ENCODE results near the gene EFHD1. TPM values are rescaled to one million over a fixed set of nuclear protein-coding genes. Genes with fewer than 3 reads are reported as not detected.

Gene EFHD1
- total RNA-seq, 1 experiment from 2014 or later = 73.5 TPM

GRCh38 chr2:232637866-232638583 is 4.6 kb downstream of the EFHD1 start:
- no peak overlapping the region for H3K4me3 ChIP-seq (ENCODE audit: low read depth in 2 of 2, low read length in 2 of 2)
- ATAC-seq = no peak
- ChIA-PET POLR2A (interaction anchor here (0.7 kb wide), 2 partner anchors 28 to 85 kb away, joined by 6 read pairs; no protein-coding TSS in a partner anchor), CTCF (no interaction called here)
- BruUV-seq (replicated peaks) = no TSS peak
- intact Hi-C loops (cut with micrococcal nuclease; ENCODE audit: unreplicated experiment) = no loop called here
- in situ Hi-C loops (cut with HindIII; ENCODE audit: low pct_unique_long_range_greater_than_20kb, low sequenced_read_pairs) = no loop called here
- TF ChIP-seq TCF7L2 (IDR thresholded peaks at IDR 0.05; ENCODE audit: low read depth, low read length) = no peak
- no peak for TF ChIP-seq CTCF (IDR thresholded peaks at IDR 0.05)
- no peak for TF ChIP-seq REST (IDR thresholded peaks at IDR 0.05; ENCODE audit: insufficient read depth in 1 of 2, low read depth in 2 of 2, low read length in 1 of 2)
- TF ChIP-seq POLR2AphosphoS5 (IDR thresholded peaks at IDR 0.05; ENCODE audit: low read depth, low read length) = no peak
- TF ChIP-seq SIN3A (IDR thresholded peaks at IDR 0.05; ENCODE audit: borderline replicate concordance, insufficient read depth, low read depth, low read length) = no peak
- no peaks in the 10 kb centered on the region for H3K9me3 ChIP-seq (ENCODE audit: control insufficient read depth, insufficient read depth, low read depth, low read length)
- no peak for DNase-seq (ENCODE audit: low read depth, low spot score)
- H3K27ac ChIP-seq (ENCODE audit: low read length) = peak overlapping the region; percentile 48; the same call in 1 of the 2 replicates
- no peaks in the 10 kb centered on the region for H3K36me3 ChIP-seq (ENCODE audit: control insufficient read depth, insufficient read depth, low read length)
- peaks cover 18% of the 10 kb centered on the region for H3K4me1 ChIP-seq (ENCODE audit: control insufficient read depth, insufficient read depth, low read length)
- H3K27me3 ChIP-seq (ENCODE audit: control insufficient read depth, insufficient read depth, low read length) = no peaks in the 10 kb centered on the region

GRCh38 chr2:232641153-232641848 is 7.9 kb downstream of the EFHD1 start:
- H3K9me3 ChIP-seq (ENCODE audit: control insufficient read depth, insufficient read depth, low read depth, low read length) = no peaks in the 10 kb centered on the region
- ChIA-PET POLR2A (interaction anchor here (0.6 kb wide), 2 partner anchors 10 to 33 kb away, joined by 4 to 6 read pairs; no protein-coding TSS in a partner anchor), CTCF (no interaction called here)
- ATAC-seq (no peak), DNase-seq (ENCODE audit: low read depth, low spot score) (no peak)
- no peaks in the 10 kb centered on the region for H3K36me3 ChIP-seq (ENCODE audit: control insufficient read depth, insufficient read depth, low read length)
- H3K4me3 ChIP-seq (ENCODE audit: low read depth in 2 of 2, low read length in 2 of 2) = no peak overlapping the region
- peaks cover 23% of the 10 kb centered on the region for H3K4me1 ChIP-seq (ENCODE audit: control insufficient read depth, insufficient read depth, low read length)
- TF ChIP-seq SIN3A (IDR thresholded peaks at IDR 0.05; ENCODE audit: borderline replicate concordance, insufficient read depth, low read depth, low read length) (no peak), TCF7L2 (IDR thresholded peaks at IDR 0.05; ENCODE audit: low read depth, low read length) (no peak), POLR2AphosphoS5 (IDR thresholded peaks at IDR 0.05; ENCODE audit: low read depth, low read length) (no peak), REST (IDR thresholded peaks at IDR 0.05; ENCODE audit: insufficient read depth in 1 of 2, low read depth in 2 of 2, low read length in 1 of 2) (no peak), CTCF (IDR thresholded peaks at IDR 0.05) (no peak)
- no peak overlapping the region for H3K27ac ChIP-seq (ENCODE audit: low read length)
- intact Hi-C loops (cut with micrococcal nuclease; ENCODE audit: unreplicated experiment) = no loop called here
- in situ Hi-C loops (cut with HindIII; ENCODE audit: low pct_unique_long_range_greater_than_20kb, low sequenced_read_pairs) = no loop called here
- H3K27me3 ChIP-seq (ENCODE audit: control insufficient read depth, insufficient read depth, low read length) = no peaks in the 10 kb centered on the region
- BruUV-seq (replicated peaks) = no TSS peak

All from Panc1 (cell line).